ENCODE measurements around the gene ENTPD2. TPM values are rescaled to one million over a fixed set of nuclear protein-coding genes. Genes with fewer than 3 reads are reported as not detected.
"Not testable (repeated sequence)": the region's sequence is repeated elsewhere in the genome, so short reads cannot be mapped to it uniquely, and the experiment has no call there.

The ENTPD2 gene
- total RNA-seq, 3 donors from 2014 or later (not counting 1 experiment from before 2014, with no cell fraction given), result not detected

GRCh38 chr9:137063311-137064026 is 9.6 kb upstream of the ENTPD2 start:
- Histone ChIP-seq H3K4me1 (ENCODE audit: control insufficient read depth, insufficient read depth, low read length) (peaks cover 12% of the 10 kb centered on the region), H3K27me3 (ENCODE audit: control insufficient read depth, insufficient read depth, low read length) (no peaks in the 10 kb centered on the region), H3K27ac (ENCODE audit: low read length) (no peak overlapping the region), H3K36me3 (ENCODE audit: control insufficient read depth, insufficient read depth, low read length) (no peaks in the 10 kb centered on the region), H3K4me3 (ENCODE audit: low read length) (no peak overlapping the region), H3K9me3 (ENCODE audit: control insufficient read depth, insufficient read depth, low read length) (no peaks in the 10 kb centered on the region)
- no peak overlapping the region for H3K4me3 Mint-ChIP-seq
- no peak overlapping the region for H3K27ac Mint-ChIP-seq
- intact Hi-C loops (cut with micrococcal nuclease), result no loop called here
- peaks cover 8 to 10% of the 10 kb centered on the region in 2 donors for H3K4me1 Mint-ChIP-seq
- no peaks in the 10 kb centered on the region for H3K9me3 Mint-ChIP-seq
- H3K27me3 Mint-ChIP-seq (ENCODE audit: low read depth in 2 of 2), result no peaks in the 10 kb centered on the region
- no peak for ATAC-seq
- WGBS (ENCODE audit: insufficient coverage), result 90% methylated on average over 26 of the region's 26 CpGs
- TF ChIP-seq CTCF (IDR thresholded peaks at IDR 0.05), result no peak
- no peak for DNase-seq
- no peaks in the 10 kb centered on the region for H3K36me3 Mint-ChIP-seq

- H3K4me1 ChIP-seq (ENCODE audit: control insufficient read depth, insufficient read depth, low read length); DNase-seq; H3K27me3 ChIP-seq (ENCODE audit: control insufficient read depth, insufficient read depth, low read length); H3K36me3 ChIP-seq (ENCODE audit: control insufficient read depth, insufficient read depth, low read length); H3K4me3 Mint-ChIP-seq; intact Hi-C loops (cut with micrococcal nuclease); H3K36me3 Mint-ChIP-seq; H3K27ac Mint-ChIP-seq; H3K9me3 ChIP-seq (ENCODE audit: control insufficient read depth, insufficient read depth, low read length); H3K27ac ChIP-seq (ENCODE audit: low read length); ATAC-seq; H3K4me3 ChIP-seq (ENCODE audit: low read length); H3K27me3 Mint-ChIP-seq (ENCODE audit: low read depth in 2 of 2); H3K9me3 Mint-ChIP-seq; H3K4me1 Mint-ChIP-seq: not testable (repeated sequence)
- WGBS (ENCODE audit: insufficient coverage), result 98% methylated on average over 6 of the region's 9 CpGs
These were observed 8.9 kb upstream of the ENTPD2 start for GRCh38 chr9:137062798-137063197.

GRCh38 chr9:137062384-137062783 is 8.5 kb upstream of the ENTPD2 start:
- ATAC-seq, result no peak
- Histone ChIP-seq H3K27ac (ENCODE audit: low read length) (no peak overlapping the region), H3K9me3 (ENCODE audit: control insufficient read depth, insufficient read depth, low read length) (no peaks in the 10 kb centered on the region), H3K4me1 (ENCODE audit: control insufficient read depth, insufficient read depth, low read length) (peaks cover 7% of the 10 kb centered on the region), H3K4me3 (ENCODE audit: low read length) (no peak overlapping the region), H3K27me3 (ENCODE audit: control insufficient read depth, insufficient read depth, low read length) (no peaks in the 10 kb centered on the region), H3K36me3 (ENCODE audit: control insufficient read depth, insufficient read depth, low read length) (no peaks in the 10 kb centered on the region)
- Mint-ChIP-seq H3K27me3 (ENCODE audit: low read depth in 2 of 2) (no peaks in the 10 kb centered on the region), H3K9me3 (no peaks in the 10 kb centered on the region), H3K4me3 (no peak overlapping the region), H3K36me3 (no peaks in the 10 kb centered on the region), H3K27ac (no peak overlapping the region), H3K4me1 (peaks cover 4 to 5% of the 10 kb centered on the region in 2 donors)
- TF ChIP-seq CTCF (IDR thresholded peaks at IDR 0.05), result no peak
- DNase-seq, result no peak
- 91% methylated on average over 15 of the region's 15 CpGs for WGBS (ENCODE audit: insufficient coverage)
- intact Hi-C loops (cut with micrococcal nuclease), result no loop called here

- peaks cover 0 to 2% of the 10 kb centered on the region in 2 donors for H3K27me3 Mint-ChIP-seq (ENCODE audit: low read depth in 2 of 2)
- H3K9me3 Mint-ChIP-seq, result no peaks in the 10 kb centered on the region
- intact Hi-C loops (cut with micrococcal nuclease), result no loop called here
- H3K4me3 ChIP-seq (ENCODE audit: low read length), result no peak overlapping the region
- no peak for TF ChIP-seq CTCF (IDR thresholded peaks at IDR 0.05)
- no peak overlapping the region for H3K27ac ChIP-seq (ENCODE audit: low read length)
- peaks cover 3% of the 10 kb centered on the region for H3K4me1 ChIP-seq (ENCODE audit: control insufficient read depth, insufficient read depth, low read length)
- no peak overlapping the region for H3K27ac Mint-ChIP-seq
- DNase-seq, result no peak
- H3K36me3 Mint-ChIP-seq, result no peaks in the 10 kb centered on the region
- no peak for ATAC-seq
- no peaks in the 10 kb centered on the region for H3K9me3 ChIP-seq (ENCODE audit: control insufficient read depth, insufficient read depth, low read length)
- H3K4me1 Mint-ChIP-seq, result no peaks in the 10 kb centered on the region
- H3K36me3 ChIP-seq (ENCODE audit: control insufficient read depth, insufficient read depth, low read length), result no peaks in the 10 kb centered on the region
- 71% methylated on average over 9 of the region's 9 CpGs for WGBS (ENCODE audit: insufficient coverage)
- no peaks in the 10 kb centered on the region for H3K27me3 ChIP-seq (ENCODE audit: control insufficient read depth, insufficient read depth, low read length)
- H3K4me3 Mint-ChIP-seq, result no peak overlapping the region
These were observed 4.8 kb upstream of the ENTPD2 start for GRCh38 chr9:137058521-137059234.
